Smooth muscle cell (in vitro differentiated cells): ENCODE measurements around the gene NBPF11. TPM values are rescaled to one million over a fixed set of nuclear protein-coding genes. Genes with fewer than 3 reads are reported as not detected.
"Not testable (repeated sequence)": the region's sequence is repeated elsewhere in the genome, so short reads cannot be mapped to it uniquely, and the experiment has no call there.

Experiments
- DNase-seq: peaks from one replicate; lab custom pipeline; 2025; ENCODE audit not compliant: unreplicated experiment; lab: John Stamatoyannopoulos, UW
- H2AFZ ChIP-seq: fragments of 200-600 bp; sonication (generic); 2 replicates; pipeline ENCODE4 v1.6.0; 2016; ENCODE audit warnings: antibody characterized with exemption, low read depth, mild to moderate bottlenecking
- H3F3A ChIP-seq: fragments of 200-600 bp; sonication (generic); 2 replicates; pipeline ENCODE4 v1.6.0; 2017; ENCODE audit warnings: antibody characterized with exemption, low read depth
- H3K27ac ChIP-seq: fragments of 200-600 bp; sonication (generic); 2 replicates; pipeline ENCODE4 v1.5.1; 2016; ENCODE audit warnings: low read depth, mild to moderate bottlenecking
- H3K27me3 ChIP-seq: fragments of 200-600 bp; sonication (generic); 2 replicates; pipeline ENCODE4 v1.6.1; 2016; ENCODE audit warnings: low read depth, mild to moderate bottlenecking
- H3K36me3 ChIP-seq: fragments of 200-600 bp; sonication (generic); 2 replicates; pipeline ENCODE4 v1.5.1; 2016; ENCODE audit warnings: low read depth
- H3K4me1 ChIP-seq: fragments of 200-600 bp; sonication (generic); 2 replicates; pipeline ENCODE4 v1.5.1; 2016; ENCODE audit warnings: low read depth
- H3K4me2 ChIP-seq: fragments of 200-600 bp; sonication (generic); 2 replicates; pipeline ENCODE4 v1.6.0; 2016; ENCODE audit warnings: mild to moderate bottlenecking
- H3K4me3 ChIP-seq: fragments of 200-600 bp; sonication (generic); 2 replicates; pipeline ENCODE4 v1.5.1; 2016; ENCODE audit warnings: mild to moderate bottlenecking
- H3K79me2 ChIP-seq: fragments of 200-600 bp; sonication (generic); 2 replicates; pipeline ENCODE4 v1.6.0; 2016; ENCODE audit warnings: low read depth, mild to moderate bottlenecking
- H3K9ac ChIP-seq: fragments of 200-600 bp; sonication (generic); 2 replicates; pipeline ENCODE4 v1.6.0; 2016; ENCODE audit warnings: low read depth
- H3K9me3 ChIP-seq: fragments of 200-600 bp; sonication (generic); replicated peaks from 2 replicates; pipeline ENCODE4 v1.5.1; 2016; ENCODE audit warnings: low read depth
- H4K20me1 ChIP-seq: fragments of 200-600 bp; sonication (generic); 2 replicates; pipeline ENCODE4 v1.6.0; 2016; ENCODE audit warnings: low read depth
- WGBS: methylation state at CpG from one replicate; pipeline ENCODE4 v1.1.7; 2016; ENCODE audit warnings: low lambda C conversion rate; 5-methylcytosine and 5-hydroxymethylcytosine counted together
- polyA plus RNA-seq: library from polyadenylated mRNA; unstranded; fragments of >200 nt; fragmentation: Nextera tagmentation; extraction: Ambion mirVana; gene quantifications from 2 replicates; pipeline ENCODE4 v1.2.1, GENCODE V29; 2016
- small RNA-seq: library from RNA; depleted of rRNA; stranded (forward); fragments of <200 nt; gene quantifications from one replicate; pipeline ENCODE3, GENCODE V24; 2014
- total RNA-seq: library from RNA; depleted of rRNA; stranded (reverse); fragments of >200 nt; gene quantifications from 2 replicates; pipeline ENCODE4 v1.2.3, GENCODE V29; 2014

The NBPF11 gene
- total and polyA plus RNA-seq, 2 experiments from 2014 or later: 5.3 to 6.7 TPM

DNA sequence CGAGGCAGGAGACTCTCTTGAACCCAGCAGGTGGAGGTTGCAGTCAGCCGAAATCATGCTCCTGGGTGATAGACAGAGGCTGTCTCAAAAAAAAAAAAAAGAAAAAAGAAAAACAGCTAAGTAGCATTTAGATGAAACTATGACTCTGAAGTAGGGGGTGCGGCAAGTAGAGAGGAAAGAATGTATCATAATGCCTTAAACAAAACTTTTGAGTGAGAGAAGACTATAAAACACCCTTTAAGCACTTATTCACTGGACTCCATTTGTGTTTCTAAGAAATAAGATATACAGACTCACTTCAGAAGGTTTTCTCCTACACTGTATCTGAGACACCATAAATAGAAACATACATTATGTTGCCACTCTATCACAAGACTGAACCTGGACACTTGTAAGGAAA is 74.6 kb downstream of the NBPF11 start:
- not testable (repeated sequence) for H4K20me1 ChIP-seq, H3K27me3 ChIP-seq, DNase-seq, H3K27ac ChIP-seq, H3K9me3 ChIP-seq, H3K9ac ChIP-seq, H3F3A ChIP-seq, H3K4me2 ChIP-seq, H2AFZ ChIP-seq, H3K4me1 ChIP-seq, H3K4me3 ChIP-seq, H3K36me3 ChIP-seq, H3K79me2 ChIP-seq
- no CpG with 5 or more reads among the region's 3 CpGs for WGBS

DNA sequence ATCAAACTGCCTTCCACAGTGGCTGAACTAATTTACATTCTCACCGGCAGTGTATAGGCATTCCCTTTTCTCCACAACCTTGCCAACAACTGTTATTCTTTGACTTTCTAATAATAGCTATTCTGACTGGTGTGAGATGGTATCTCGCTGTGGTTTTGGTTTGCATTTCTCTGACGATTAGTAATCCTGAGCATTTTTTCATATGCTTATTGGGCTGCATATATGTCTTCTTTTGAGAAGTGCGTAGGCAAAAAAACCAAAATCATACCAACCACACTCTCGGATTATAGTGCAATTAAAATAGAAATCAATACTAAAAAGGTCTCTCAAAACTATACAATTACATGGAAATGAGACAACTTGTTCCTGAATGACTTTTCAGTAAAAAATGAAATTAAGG is 78.7 kb downstream of the NBPF11 start:
- H3K4me2 ChIP-seq, H3K36me3 ChIP-seq, H2AFZ ChIP-seq, DNase-seq, H3K79me2 ChIP-seq, H3K4me1 ChIP-seq, H3F3A ChIP-seq, H3K27me3 ChIP-seq, H4K20me1 ChIP-seq, H3K27ac ChIP-seq, H3K4me3 ChIP-seq, H3K9ac ChIP-seq, H3K9me3 ChIP-seq: not testable (repeated sequence)
- no CpG with 5 or more reads among the region's 5 CpGs for WGBS

DNA sequence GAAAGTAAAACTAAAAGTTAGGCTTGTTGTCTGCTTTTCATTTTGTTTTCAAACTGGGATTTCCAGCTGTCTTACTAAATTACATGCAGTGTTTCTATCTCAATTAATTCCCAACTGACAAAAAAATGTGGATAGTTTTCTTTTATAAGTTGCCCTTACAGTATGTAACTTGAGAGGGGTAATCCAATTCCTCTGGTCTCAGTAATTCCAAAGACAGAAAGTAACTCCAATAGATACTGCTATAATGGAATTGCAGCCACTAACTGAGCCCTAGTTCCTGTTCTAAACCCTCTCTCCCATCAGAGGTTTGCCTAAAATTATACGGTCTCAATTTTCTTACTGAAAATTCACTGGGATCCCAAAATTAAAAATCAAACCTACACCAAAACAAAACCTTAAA is 83.5 kb downstream of the NBPF11 start:
- H3K4me1 ChIP-seq, DNase-seq, H3K9me3 ChIP-seq, H3K4me3 ChIP-seq, H3K36me3 ChIP-seq, H3K4me2 ChIP-seq, H3K27me3 ChIP-seq, H3K79me2 ChIP-seq, H3F3A ChIP-seq, H3K27ac ChIP-seq, H4K20me1 ChIP-seq, H3K9ac ChIP-seq, H2AFZ ChIP-seq: not testable (repeated sequence)
- WGBS: no CpG with 5 or more reads among the region's 1 CpG

DNA sequence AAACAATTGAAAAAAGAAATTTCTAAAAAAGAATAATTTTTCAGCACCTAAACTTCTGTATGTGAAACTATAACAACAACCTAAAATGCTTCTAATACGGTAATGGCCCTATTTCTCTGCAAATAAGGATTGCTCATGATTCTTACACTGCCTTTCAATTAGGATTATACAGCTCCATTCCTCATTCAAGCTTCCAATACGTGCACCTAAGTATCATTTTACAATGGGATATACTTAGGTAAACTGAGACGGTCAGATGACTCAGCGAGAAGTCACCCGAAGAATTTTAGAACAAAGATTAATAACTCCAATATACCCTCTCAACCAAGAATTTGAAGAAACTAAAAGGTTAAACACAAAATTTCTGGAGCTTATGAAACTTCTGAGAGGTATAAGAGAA is 83.9 kb downstream of the NBPF11 start:
- not testable (repeated sequence) for H3F3A ChIP-seq, H3K4me1 ChIP-seq
- WGBS: 84% methylated on average over 4 of the region's 5 CpGs

DNA sequence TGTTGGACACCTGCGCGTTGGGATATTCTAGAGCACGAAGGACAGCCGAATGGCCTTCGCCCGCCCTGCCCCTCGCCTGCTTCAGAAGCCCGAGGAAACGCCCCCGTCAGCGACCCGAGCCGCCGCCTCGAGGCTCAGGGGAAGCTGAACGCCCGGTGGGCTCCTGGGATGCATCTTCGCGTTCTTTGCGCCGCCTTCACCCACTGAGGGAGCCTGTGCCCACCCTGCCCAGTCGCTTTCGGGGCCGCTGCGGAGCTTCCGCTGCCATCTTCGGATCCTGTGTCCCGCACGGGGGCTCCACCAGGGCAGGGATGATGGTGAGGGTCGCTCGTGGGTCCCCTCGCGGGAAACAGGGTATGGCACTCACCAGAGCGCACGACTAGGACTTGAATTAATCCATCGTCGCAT is 91.8 kb downstream of the NBPF11 start:
- H3K27me3 ChIP-seq, H4K20me1 ChIP-seq, H3K79me2 ChIP-seq, H3K4me1 ChIP-seq, H3K4me3 ChIP-seq, H3K9ac ChIP-seq, H3K9me3 ChIP-seq, DNase-seq, H3K36me3 ChIP-seq, H3F3A ChIP-seq, H3K27ac ChIP-seq, H2AFZ ChIP-seq, H3K4me2 ChIP-seq: not testable (repeated sequence)
- WGBS: 92% methylated on average over 27 of the region's 37 CpGs

More for the DNA sequence above, 83.9 kb downstream of the NBPF11 start:
- H3K9me3 ChIP-seq, H3K9ac ChIP-seq, H3K27ac ChIP-seq, H3K79me2 ChIP-seq, H3K27me3 ChIP-seq, H3K36me3 ChIP-seq, H2AFZ ChIP-seq, H4K20me1 ChIP-seq, H3K4me3 ChIP-seq, DNase-seq, H3K4me2 ChIP-seq: not testable (repeated sequence)

DNA sequence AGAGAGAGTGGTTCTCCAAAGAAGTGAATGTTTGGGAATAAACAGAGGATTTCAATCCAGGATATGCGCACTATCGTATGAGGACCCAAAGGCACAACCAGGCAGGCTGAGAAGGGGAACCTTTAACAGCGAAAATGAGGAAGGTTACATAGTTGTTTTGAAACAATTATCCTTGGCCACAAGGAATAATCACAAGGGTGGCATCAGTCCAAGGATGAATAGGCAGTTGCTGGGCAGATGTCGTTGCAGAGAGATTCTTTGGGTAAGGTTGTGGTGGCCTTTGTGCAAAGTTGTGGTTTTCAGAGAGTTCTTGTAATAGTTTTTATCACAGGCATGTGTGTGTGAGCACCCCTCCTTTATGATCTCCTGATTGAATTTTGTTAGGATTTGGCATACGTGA is 94.7 kb downstream of the NBPF11 start:
- WGBS: 79% methylated on average over 5 of the region's 5 CpGs
- DNase-seq: not testable (repeated sequence)

More for the DNA sequence above, 94.7 kb downstream of the NBPF11 start:
- not testable (repeated sequence) for H3K36me3 ChIP-seq, H2AFZ ChIP-seq, H3K4me2 ChIP-seq, H3K27ac ChIP-seq, H3K27me3 ChIP-seq, H3K9ac ChIP-seq, H3K4me1 ChIP-seq, H3K9me3 ChIP-seq, H4K20me1 ChIP-seq, H3K4me3 ChIP-seq, H3F3A ChIP-seq, H3K79me2 ChIP-seq

Small RNAs within 50 kb of the gene (small RNA-seq; reads per million reads assigned to genes)
- gene RNA5SP57: 0.16 reads per million

Other genes with a start within 250 kb of the NBPF11 start
- gene GJA8, start 249.5 kb downstream of the NBPF11 start, total RNA-seq: not detected in 2 replicates
- gene GJA8, start 249.5 kb downstream of the NBPF11 start, polyA plus RNA-seq: not detected in 2 replicates
- gene GPR89B, start 223.9 kb downstream of the NBPF11 start, total RNA-seq: 28.6 and 31.3 TPM in 2 replicates
- gene GPR89B, start 223.9 kb downstream of the NBPF11 start, polyA plus RNA-seq: 10.8 and 15.6 TPM in 2 replicates